Hematopoietic multipotent progenitor cell (in vitro differentiated cells): Measurements from ENCODE around the gene IPO7. TPM values are rescaled to one million over a fixed set of nuclear protein-coding genes. Genes with fewer than 3 reads are reported as not detected.
A peak's percentile ranks its signal among the peaks of the same experiment; 100 is the strongest.
"Not testable (repeated sequence)": the region's sequence is repeated elsewhere in the genome, so short reads cannot be mapped to it uniquely, and the experiment has no call there.

Experiments used
- DNase-seq, 3 donors: peaks; one replicate each; pipeline ENCODE4 v3.0.0-alpha.2; 2011 to 2015; ENCODE audit warnings: low read depth in 2 of 3, low spot score in 2 of 3
- total RNA-seq: library from RNA; depleted of rRNA; stranded (reverse); fragments of >200 nt; gene quantifications from one replicate; pipeline ENCODE4 v1.2.3, GENCODE V29; 2012

The IPO7 gene
- total RNA-seq, 1 donor = 42.8 TPM

- no peak for DNase-seq
Measured at GRCh38 chr11:9397746-9398680, 13.6 kb downstream of the IPO7 start.

GRCh38 chr11:9399466-9399865 lies 15.0 kb downstream of the IPO7 start:
- DNase-seq = no peak

- peak in 1 of 3 donors; percentile 13 for DNase-seq
Measured at GRCh38 chr11:9401884-9402283, 17.4 kb downstream of the IPO7 start.

GRCh38 chr11:9428706-9429105 lies 44.3 kb downstream of the IPO7 start:
- DNase-seq = no peak

- DNase-seq = no peak
Measured at GRCh38 chr11:9438611-9439010, 54.2 kb downstream of the IPO7 start.

- no peak for DNase-seq
Measured at GRCh38 chr11:9446230-9446629, 61.8 kb downstream of the IPO7 start.

GRCh38 chr11:9448576-9449352 lies 64.3 kb downstream of the IPO7 start:
- no peak for DNase-seq

- DNase-seq = not testable (repeated sequence)
Measured at GRCh38 chr11:9452023-9452422, 67.6 kb downstream of the IPO7 start.

- DNase-seq = no peak
Measured at GRCh38 chr11:9455722-9456121, 71.3 kb downstream of the IPO7 start.

GRCh38 chr11:9459667-9460321 lies 75.3 kb downstream of the IPO7 start:
- peak; percentile 31 to 59 (median 53) for DNase-seq

- peak; percentile 97 to 100 (median 100) for DNase-seq
Measured at GRCh38 chr11:9460322-9461062, 76.0 kb downstream of the IPO7 start, which contains the start of gene ZNF143. ZNF143 (plus strand) TSS chr11:9461012; CDS start chr11:9471309, 10,297 bp downstream.

- DNase-seq = peak in 2 of 3 donors; percentile 87 to 91
Measured at GRCh38 chr11:9461063-9461759, 76.8 kb downstream of the IPO7 start.

GRCh38 chr11:9461760-9462134 lies 77.3 kb downstream of the IPO7 start:
- DNase-seq = peak in 2 of 3 donors; percentile 22 to 51

- DNase-seq = no peak
Measured at GRCh38 chr11:9462172-9462799, 77.8 kb downstream of the IPO7 start.

GRCh38 chr11:9462806-9463537 lies 78.5 kb downstream of the IPO7 start:
- no peak for DNase-seq

GRCh38 chr11:9470765-9471164 lies 86.3 kb downstream of the IPO7 start:
- DNase-seq = no peak

- DNase-seq = no peak
Measured at GRCh38 chr11:9473408-9473807, 89.0 kb downstream of the IPO7 start.

GRCh38 chr11:9479899-9480298 lies 95.4 kb downstream of the IPO7 start:
- DNase-seq = no peak
